GM18508 (cell line): ENCODE measurements around the gene PLA2G4C.
"Not testable (repeated sequence)": the region's sequence is repeated elsewhere in the genome, so short reads cannot be mapped to it uniquely, and the experiment has no call there.

ENCODE experiments used
- ATAC-seq: cut with Tn5 transposase; IDR thresholded peaks from one replicate; pipeline ENCODE4 v1.9.1; 2021; ENCODE audit warnings: moderate number of reproducible peaks; ENCODE audit not compliant: insufficient read depth, unreplicated experiment

PLA2G4C gene

DNA sequence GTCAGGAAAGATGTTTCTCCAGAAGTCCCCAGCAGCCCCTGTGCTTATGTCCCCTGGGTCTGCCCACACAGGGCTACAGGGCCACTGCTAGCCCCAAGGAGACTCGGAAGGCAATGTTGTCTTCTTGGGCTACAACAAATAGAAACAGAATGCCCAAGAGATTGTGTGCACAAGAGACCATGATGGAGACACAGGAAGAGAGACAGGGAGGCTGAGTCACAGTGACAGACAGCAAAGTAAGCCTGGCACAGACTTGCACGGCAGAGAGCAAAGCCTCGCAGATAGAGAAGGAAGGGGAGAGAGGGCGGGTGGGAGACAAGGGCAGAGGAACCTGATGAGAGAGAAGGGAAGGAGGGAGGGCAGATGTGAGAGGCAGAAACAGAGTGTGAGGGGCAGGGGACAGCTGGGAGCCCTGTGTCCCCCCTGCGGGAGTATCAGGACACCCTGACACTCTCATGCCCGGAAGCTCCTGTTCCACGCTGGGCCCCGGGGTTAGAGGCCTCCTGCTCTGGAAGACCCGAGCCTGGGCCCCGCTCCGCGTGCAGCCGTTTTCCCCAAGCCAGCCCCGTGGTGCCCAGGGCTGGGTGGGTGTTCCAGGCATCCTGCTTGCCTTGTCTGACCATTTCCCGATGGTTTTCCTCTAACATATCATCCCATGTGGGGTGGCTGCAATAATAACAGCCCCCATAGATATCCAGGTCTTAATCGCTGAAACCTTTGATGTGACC, 2.7 kb upstream of the PLA2G4C start:
- no peak for ATAC-seq

DNA sequence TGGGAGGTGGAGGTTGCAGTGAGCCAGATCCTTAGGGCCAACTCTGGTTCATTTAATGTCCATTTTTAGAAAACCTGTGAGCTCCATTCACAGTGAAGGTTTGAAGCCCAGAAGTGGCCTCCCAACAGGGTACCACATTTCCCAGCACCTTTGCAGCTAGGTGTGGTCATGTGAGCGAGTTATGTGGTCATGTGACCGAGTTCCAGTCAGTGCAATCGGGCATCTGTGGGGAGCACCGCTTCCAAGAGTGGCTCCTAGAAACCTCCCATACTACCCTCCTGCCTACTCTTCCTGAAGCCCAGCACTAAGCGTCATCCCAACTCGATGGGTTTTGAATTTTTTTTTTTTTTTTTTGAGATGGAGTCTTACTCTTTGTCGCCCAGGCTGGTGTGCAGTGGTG, 663 bp upstream of the PLA2G4C start:
- no peak for ATAC-seq

DNA sequence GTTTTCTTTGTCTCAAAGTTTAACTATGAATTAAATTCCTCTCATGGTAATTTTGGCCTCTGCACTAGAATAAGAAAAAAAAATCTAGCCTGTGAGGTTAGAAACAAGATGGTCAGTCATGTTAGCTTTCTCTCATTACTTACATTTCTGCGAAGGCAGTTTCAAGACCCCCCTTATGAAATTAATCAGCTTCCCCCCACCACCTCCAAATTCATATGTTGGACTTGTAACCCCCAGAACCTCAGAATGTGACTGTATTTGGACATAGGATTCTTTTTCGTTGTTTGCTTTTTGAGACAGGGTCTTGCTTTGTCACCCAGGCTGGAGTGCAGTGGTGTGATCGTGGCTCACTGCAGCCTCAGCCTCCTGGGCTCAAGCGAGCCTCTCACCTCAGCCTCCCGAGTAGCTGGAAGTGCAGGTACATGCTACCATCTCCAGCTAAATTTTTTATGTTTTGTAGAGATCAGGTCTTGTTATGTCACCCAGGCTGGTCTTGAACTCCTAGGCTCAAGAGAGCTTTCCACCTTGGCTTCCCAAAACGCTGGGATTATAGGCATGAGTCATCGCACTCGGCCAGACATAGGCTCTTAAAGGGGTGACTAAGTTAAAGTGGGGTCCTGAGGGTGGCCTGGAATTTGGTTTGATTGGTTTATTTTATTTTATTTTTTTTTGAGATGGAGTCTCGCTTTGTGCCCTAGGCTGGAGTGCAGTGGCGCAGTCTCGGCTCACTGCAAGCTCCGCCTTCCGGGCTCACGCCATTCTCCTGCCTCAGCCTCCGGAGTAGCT, 1.4 kb downstream of the PLA2G4C start:
- ATAC-seq: no peak

DNA sequence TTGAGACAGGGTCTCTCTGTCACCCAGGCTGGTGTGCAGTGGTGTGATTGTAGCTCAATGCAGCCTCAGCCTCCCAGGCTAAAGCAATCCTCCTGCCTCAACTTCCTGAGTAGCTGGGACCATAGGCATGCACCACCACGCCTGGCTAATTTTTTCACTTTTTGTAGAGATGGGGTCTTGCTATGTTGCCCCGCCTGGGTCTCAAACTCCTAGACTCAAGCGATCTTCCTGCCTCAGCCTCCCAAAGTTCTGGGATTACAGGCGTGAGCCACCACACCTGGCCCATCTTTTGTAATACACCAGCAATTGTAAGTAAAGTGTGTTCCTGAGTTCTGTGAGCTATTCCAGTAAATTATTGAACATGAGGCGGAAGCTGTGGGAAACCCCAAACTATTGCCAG, 6.7 kb downstream of the PLA2G4C start:
- no peak for ATAC-seq

DNA sequence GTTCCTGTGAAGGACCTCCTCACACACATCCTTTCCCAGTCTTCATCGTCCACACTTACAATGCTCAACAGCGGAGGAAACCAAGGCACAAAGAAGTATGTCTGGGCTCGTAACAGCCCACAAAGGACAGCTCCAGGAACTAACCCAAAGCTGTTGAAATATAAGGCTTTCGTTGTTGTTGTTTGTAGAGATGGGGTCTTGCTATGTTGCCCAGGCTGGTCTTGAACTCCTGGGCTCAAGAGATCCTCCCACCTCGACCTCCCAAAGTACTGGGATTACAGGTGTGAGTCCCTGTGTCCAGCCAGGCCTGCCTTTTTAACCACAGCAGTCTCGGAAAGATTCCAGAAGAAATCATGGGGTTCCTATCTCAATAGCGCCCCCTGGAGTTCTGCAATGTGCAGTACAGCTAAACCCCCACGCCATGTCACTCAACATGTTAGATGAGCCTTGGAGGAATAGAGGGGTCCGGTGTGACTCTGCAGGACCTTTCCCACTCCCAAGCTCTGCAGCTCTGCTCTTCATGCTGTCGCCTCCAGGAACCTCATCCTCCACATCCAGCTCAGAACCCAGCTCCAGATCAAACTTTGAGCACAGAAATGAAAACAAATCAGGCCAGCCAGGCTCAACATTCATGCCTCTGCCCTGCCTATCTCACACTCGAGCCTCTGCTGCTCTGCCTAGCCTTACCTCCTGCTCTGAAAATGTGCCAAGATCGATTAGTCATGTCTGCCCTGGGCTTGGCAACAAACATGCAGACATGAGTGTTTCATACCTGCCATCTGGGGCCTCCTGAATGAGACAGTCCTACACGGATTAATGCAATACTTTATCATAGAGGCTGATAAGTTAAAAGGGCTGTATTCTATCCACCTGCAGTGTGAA, 7.5 kb downstream of the PLA2G4C start:
- ATAC-seq: no peak

DNA sequence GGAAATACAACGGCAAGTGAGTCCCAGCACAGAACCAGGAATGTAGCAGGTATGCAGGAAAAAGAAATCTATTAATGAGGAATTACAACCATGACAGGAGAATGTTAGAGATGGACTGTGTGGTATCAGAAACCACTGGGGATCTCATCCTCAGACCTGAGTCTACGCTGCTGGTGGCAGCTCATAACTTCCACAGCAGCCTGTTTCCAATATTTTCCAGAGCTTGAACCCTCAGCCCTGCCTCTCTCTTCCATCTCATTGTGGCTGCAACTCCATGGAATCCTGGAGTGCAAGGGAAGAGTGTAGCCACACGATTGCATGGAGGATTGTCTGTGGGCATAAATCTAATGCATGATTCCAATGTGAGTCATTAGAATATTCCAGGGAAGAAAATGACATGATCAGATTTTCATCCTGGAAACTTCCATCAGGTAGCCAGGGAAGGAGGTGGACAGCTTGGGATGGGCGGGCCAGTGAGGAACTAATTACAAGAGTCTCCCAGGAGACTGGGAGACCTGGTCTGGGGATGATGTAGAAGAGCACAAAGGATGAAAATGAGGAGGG, 14.9 kb downstream of the PLA2G4C start:
- no peak for ATAC-seq

DNA sequence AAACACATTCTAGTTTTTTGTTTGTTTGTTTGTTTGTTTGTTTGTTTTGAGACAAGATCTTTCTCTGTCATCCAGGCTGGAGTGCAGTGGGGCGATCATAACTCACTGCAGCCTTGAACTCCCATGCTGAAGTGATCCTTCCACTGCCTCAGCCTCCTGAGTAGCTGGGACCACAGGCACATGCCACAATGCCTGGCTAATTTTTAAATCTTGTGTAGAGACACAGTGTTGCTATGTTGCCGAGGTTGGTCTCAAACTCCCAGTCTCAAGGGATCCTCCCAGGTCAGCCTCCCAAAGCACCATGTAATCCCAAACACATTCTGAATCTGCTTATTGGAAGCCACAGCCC, 15.8 kb downstream of the PLA2G4C start:
- no peak for ATAC-seq

DNA sequence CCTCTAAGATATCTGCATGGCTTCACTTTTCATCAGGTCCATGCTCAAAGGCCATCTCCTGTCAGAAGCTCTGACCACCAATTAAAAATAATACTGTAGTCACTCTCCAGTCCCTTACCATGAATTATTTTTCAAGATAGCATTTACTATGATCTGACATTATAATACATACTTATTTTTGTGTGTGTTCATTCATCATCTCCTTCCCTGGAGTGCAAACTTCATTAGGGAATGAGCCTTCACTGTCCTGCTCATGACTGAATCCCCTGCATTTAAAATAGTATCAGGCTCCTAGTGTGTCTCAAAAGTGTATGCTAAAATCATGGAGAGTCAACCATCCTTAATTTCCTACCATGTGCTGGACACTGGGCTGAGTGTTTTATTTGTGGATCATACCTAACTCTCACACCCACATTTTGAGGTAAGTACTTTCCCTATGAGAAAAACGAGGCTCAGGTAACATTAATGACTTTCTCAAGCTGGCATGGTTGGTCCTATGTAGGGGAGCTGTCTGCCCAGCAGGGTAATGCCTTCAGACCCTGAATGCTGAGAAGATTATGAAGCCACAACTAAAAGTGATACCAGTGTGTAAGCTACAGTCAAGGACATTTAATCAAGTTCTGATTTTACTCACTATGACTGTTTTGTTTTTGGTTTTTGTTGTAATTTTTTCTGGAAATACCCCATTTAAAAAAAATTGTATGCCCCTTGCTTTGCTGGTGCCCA, 16.3 kb downstream of the PLA2G4C start:
- no peak for ATAC-seq

DNA sequence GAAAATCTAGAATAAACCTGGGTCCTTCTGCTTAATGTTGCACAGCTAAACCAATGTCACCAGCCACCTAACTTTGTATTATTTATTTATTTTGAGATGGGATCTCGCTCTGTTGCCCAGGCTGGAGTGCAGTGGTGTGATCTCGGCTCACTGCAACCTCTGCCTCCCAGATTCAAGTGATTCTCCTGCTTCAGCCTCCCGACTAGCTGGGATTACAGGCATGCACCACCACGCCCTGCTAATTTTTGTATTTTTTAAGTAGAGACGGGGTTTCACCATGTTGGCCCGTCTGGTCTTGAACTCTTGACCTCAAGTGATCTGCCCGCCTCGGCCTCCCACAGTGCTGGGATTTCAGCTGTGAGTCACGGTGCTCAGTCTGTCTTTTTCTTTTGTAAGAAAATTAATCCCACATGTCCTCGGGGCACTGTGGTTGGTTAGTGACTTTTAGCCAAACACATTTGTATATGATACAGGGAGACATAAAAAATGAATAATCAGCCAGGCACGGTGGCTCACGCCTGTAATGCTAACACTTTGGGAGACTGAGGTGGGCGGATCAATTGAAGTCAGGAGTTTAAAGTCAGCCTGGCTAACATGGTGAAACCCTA, 19.4 kb downstream of the PLA2G4C start:
- not testable (repeated sequence) for ATAC-seq

DNA sequence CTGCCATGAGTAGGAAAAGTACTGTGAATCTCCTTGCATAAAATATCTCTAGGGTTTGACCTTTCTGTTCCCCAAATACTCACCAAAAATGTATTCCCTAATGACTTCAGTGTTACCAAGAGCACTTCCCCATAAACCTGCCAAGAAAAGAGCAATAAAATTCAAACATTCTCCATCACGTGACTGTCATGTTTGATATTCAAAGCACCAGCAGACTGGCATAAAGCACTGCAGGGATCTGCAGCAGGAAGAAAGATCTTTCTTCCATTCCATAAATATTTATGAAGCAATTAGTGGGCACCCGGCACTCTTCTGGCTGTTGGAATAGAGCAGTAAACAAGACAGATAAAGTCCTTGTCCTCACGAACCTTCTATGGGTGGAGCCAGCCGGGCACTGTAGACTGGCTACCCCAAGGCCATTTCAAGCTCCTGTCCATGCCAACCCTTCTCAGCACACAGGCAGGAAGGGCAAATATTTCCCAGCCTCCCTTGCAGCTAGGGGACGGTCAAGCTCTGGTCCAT, 20.3 kb downstream of the PLA2G4C start:
- ATAC-seq: no peak

DNA sequence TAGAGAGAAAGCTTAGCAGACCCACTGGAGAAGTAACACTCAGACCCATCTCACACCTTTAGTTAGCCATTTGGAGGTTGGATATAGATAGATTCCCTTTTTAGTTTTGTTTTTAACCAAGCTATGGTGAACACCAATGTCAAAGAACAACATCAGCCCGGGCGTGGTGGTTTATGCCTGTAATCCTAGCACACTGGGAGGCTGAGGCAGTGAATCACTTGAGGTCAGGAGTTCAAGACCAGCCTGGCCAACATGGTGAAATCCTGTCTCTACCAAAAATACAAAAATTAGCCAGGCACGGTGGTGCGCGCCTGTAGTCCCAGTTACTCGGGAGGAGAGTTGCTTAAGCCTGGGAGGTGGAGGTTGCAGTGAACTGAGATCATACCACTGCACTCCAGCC, 21.6 kb downstream of the PLA2G4C start:
- not testable (repeated sequence) for ATAC-seq

DNA sequence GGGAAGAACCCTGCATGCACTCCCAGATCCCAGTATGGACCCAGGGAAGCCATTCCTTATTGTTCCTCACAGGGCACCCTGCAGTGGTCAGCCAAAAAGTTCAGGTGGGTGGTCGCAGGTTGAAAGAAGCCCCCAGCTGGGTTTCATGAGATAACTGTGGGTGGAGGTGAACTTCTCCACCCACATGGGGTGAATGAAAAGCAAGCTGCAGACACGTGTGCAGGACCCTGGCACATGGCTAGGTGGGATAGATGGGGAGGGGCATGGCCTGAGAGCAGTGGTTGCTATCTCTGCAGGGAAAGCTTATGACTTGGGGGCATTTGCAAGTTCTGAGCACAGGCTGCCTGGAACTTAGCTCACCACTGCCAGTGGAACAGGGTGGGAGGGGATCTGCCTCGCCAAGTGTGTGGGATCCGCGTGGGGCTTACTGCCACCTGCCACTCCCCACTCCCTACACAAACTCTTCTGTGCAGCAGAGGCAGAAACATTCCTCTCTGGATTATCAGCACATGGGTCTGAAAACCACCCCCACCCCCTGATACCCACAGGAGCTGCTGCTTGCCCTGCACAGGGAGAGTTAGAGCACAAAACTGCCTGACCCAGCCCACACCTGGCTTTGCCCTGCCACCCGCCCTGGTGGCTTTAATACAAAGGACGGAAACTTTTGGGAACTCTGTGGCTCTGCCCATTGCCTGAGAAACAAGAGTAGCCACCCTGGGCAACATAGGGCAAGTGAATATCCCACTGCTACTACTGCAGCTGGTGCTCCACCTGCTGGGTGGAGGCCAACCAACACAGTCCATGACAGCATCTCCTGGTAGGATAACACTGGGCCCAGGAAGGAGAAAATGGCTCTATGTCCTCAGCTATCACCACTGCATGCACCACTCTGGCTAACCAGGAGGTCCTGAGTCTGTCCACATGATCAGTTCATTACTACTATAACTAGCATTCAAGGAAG, 24.4 kb downstream of the PLA2G4C start:
- ATAC-seq: no peak

DNA sequence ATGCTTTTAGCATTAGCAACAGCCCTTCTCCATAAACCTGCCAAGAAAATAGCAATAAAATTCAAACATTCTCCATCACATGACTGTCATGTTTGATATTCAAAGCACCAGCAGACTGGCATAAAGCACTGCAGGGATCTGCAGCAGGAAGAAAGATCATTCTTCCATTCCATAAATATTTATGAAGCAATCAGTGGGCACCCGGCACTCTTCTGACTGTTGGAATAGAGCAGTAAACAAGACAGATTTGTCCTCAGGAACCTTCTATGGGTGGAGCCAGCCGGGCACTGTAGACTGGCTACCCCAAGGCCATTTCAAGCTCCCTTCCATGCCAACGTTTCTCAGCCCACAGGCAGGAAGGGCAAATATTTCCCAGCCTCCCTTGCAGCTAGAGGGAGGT, 25.5 kb downstream of the PLA2G4C start:
- no peak for ATAC-seq

DNA sequence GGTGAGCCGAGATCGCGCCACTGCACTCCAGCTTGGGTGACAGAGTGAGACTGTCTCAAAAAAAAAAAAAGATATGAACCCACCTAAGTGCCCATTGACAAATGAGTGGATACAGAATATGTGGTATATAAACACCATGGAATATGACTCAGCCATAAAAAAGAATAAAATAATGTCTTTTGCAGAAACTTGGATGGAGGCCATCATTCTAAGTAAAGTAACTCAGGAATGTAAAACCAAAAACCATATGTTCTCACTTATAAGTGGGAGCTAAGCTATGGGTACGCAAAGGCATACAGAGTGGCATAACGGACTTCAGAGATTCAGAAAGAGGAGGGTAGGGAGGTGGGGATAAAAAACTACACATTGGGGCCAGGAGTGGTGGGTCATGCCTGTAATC, 29.5 kb downstream of the PLA2G4C start:
- no peak for ATAC-seq

DNA sequence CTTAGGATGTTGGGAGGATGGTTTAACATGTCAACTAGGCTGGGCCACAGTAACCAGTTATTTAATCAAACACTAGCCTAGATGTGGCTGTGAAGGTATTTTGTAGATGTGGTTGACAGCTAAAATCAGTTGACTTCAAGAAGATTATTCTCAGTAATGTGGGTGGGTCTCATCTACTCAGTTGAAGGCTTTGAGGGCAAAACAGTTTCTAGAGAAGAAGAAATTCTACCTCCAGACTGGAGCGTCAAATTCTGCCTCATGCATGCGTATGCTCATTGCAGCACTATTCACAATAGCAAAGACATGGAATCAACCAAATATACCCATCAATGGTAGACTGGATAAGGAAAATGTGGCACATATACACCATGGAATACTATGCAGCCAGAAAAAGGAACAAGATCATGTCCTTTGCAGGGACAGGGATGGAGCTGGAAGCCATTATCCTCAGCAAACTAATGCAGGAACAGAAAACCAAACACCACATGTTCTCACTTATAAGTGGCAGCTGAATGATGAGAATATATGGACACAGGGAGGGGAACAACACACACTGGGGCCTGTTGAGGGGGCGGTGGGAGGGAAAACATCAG, 40.3 kb downstream of the PLA2G4C start:
- ATAC-seq: not testable (repeated sequence)

DNA sequence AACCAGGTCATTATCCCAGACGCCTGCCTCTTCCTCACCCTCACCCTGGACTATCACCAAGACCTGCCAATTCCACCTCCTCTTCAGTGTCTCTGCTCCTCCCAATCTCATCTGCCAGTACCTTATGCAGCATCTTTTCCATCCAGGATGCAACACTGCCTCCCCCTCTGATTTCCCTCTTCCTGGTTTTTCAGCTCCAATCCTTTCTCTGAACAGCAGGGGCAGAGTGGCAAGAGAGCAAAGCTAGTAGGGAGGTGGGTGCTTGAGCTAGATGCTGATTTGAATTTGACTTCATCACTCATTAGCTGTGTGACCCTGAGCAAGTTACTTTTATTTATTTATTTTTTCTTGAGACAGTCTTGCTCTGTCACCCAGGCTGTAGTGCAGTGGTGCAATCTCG, 41.2 kb downstream of the PLA2G4C start:
- no peak for ATAC-seq

DNA sequence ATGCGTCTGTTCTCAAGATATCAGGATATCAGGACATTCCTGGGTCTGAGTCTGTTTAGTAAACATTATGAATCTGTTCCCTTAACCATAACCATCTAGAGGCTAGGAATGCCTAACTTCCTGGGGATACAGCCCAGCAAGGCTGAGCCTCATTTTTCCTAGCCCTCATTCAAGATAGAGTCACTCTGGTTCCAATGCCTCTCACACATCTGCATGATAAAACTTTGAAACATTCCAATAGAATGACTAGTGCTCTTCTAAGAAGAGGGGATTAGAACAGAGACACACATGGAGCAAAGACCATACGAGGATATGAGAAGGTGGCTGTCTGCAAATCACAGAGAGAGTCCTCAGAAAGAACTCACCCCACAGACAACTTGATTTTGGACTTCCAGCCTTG, 46.1 kb downstream of the PLA2G4C start:
- ATAC-seq: no peak
